ENCODE measurements around the gene LAT.

GRCh38 chr16:28975158-28975599 lies 9.7 kb upstream of the LAT start:
- TF ChIP-seq SP1 (IDR thresholded peaks at IDR 0.05) = no peak
- no peak for TF ChIP-seq NFRKB (IDR thresholded peaks at IDR 0.05)
- no peak for TF ChIP-seq BHLHE40 (IDR thresholded peaks at IDR 0.05; ENCODE audit: borderline replicate concordance)
- no peak for TF ChIP-seq TARDBP (IDR thresholded peaks at IDR 0.05)
- TF ChIP-seq, protein P1, sequence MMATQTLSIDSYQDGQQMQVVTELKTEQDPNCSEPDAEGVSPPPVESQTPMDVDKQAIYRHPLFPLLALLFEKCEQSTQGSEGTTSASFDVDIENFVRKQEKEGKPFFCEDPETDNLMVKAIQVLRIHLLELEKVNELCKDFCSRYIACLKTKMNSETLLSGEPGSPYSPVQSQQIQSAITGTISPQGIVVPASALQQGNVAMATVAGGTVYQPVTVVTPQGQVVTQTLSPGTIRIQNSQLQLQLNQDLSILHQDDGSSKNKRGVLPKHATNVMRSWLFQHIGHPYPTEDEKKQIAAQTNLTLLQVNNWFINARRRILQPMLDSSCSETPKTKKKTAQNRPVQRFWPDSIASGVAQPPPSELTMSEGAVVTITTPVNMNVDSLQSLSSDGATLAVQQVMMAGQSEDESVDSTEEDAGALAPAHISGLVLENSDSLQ (IDR thresholded peaks at IDR 0.05) = no peak
- no peak for TF ChIP-seq FOXA1 (IDR thresholded peaks at IDR 0.05)
- no peak for TF ChIP-seq FOXM1 (IDR thresholded peaks at IDR 0.05; ENCODE audit: borderline replicate concordance)
